Left renal pelvis (tissue), 4 donors: ENCODE data around the gene SPATS2L. TPM values are rescaled to one million over a fixed set of nuclear protein-coding genes. Genes with fewer than 3 reads are reported as not detected.

Experiments
- polyA plus RNA-seq, 4 donors: library from polyadenylated mRNA; unstranded; fragments of 120-200 nt; gene quantifications; one replicate each; pipeline ENCODE4 v1.2.1, GENCODE V29; 2013; ENCODE audit not compliant: insufficient read length in 4 of 4

Gene SPATS2L
- polyA plus RNA-seq, 4 donors = 126 to 187 (median 150) TPM

Other genes starting within 250 kb of the SPATS2L start
- 10 to 100 TPM; 15.0 to 17.4 (median 16.7) TPM for gene KCTD18, start 203.4 kb downstream of the SPATS2L start, polyA plus RNA-seq
- 10 to 100 TPM; 13.4 to 17.2 (median 14.2) TPM for gene SGO2, start 219.5 kb downstream of the SPATS2L start, polyA plus RNA-seq